Spleen (tissue), 11 donors: Measurements from ENCODE around the gene GSDMA. TPM values are rescaled to one million over a fixed set of nuclear protein-coding genes. Genes with fewer than 3 reads are reported as not detected.

ENCODE experiments used
- DNase-seq: peaks from one replicate; pipeline ENCODE4 v3.0.0-alpha.2; 2020
- H3K27ac ChIP-seq, 8 donors: fragments of 200-600 bp; sonication (generic) in 7 of 8; 1 replicate in 4 of 8; 2 replicates in 4 of 8; pipeline versions ENCODE4 v1.5.0 to v1.8.0; 2016 to 2021; ENCODE audit warnings: inconsistent platforms in 4 of 8, mild to moderate bottlenecking in 4 of 8, moderate library complexity in 1 of 8
- H3K27me3 ChIP-seq, 7 donors: fragments of 200-600 bp; sonication (generic) in 6 of 7; replicated peaks in 1 of 7; 1 replicate in 4 of 7; 2 replicates in 3 of 7; pipeline versions ENCODE4 v1.5.0 to v1.8.0; 2016 to 2021; ENCODE audit warnings: inconsistent platforms in 3 of 7, mild to moderate bottlenecking in 1 of 7
- H3K36me3 ChIP-seq, 6 donors: fragments of 200-600 bp; sonication (generic) in 5 of 6; 1 replicate in 4 of 6; 2 replicates in 2 of 6; pipeline versions ENCODE4 v1.5.0 to v1.8.0; 2016 to 2021; ENCODE audit warnings: inconsistent platforms in 2 of 6
- H3K4me1 ChIP-seq, 6 donors: fragments of 200-600 bp; sonication (generic) in 5 of 6; 1 replicate in 3 of 6; 2 replicates in 3 of 6; pipeline versions ENCODE4 v1.5.0 to v1.8.0; 2016 to 2021; ENCODE audit warnings: inconsistent platforms in 3 of 6
- H3K4me3 ChIP-seq, 8 donors: fragments of 200-600 bp; sonication (generic) in 7 of 8; 1 replicate in 4 of 8; 2 replicates in 4 of 8; pipeline versions ENCODE4 v1.5.0 to v1.8.0; 2016 to 2021; ENCODE audit warnings: inconsistent platforms in 4 of 8, mild to moderate bottlenecking in 4 of 8, moderate library complexity in 2 of 8
- H3K9me3 ChIP-seq, 8 donors: fragments of 200-600 bp; sonication (generic) in 7 of 8; 1 replicate in 4 of 8; 2 replicates in 4 of 8; pipeline versions ENCODE4 v1.5.0 to v1.8.0; 2016 to 2021; ENCODE audit warnings: inconsistent platforms in 4 of 8
- POLR2A ChIP-seq, 3 donors: fragments of 450-650 bp; IDR thresholded peaks; one replicate each; pipeline ENCODE4 v1.5.1; 2017; ENCODE audit warnings: antibody characterized with exemption in 3 of 3, mild to moderate bottlenecking in 1 of 3
- POLR2AphosphoS5 ChIP-seq, 3 donors: sonication (generic); formaldehyde crosslinking; IDR thresholded peaks; one replicate each; pipeline ENCODE4 v1.5.1; 2017; ENCODE audit warnings: antibody characterized with exemption in 3 of 3
- WGBS, 5 donors: extraction: QIAGEN DNeasy Blood & Tissue Kit in 3 of 5; methylation state at CpG; one replicate each; pipeline versions ENCODE4 v1.1.5 to v1.1.7; 2013 to 2018; 5-methylcytosine and 5-hydroxymethylcytosine counted together
- intact Hi-C: fragments of 100-400 bp; cut with DNase I; formaldehyde crosslinking; loops from one replicate; pipeline ENCODE4 v1.15.0; 2023; ENCODE audit warnings: low total_unique reads
- polyA plus RNA-seq, 3 donors: library from polyadenylated mRNA; stranded (reverse); fragments of 200-250 nt; gene quantifications; one replicate each; pipeline ENCODE4 v1.2.1, GENCODE V29; 2013
- total RNA-seq, 7 donors: library from RNA; depleted of rRNA in 3 of 7; stranded (reverse); fragments of >200 nt in 3 of 7; fragmentation: NEBNext Ultra II Directional in 4 of 7; extraction: Animal tissue kit (Norgen Biotek cat#: 25700) in 4 of 7; gene quantifications; one replicate each; pipeline versions ENCODE4 v1.1.0 to v1.2.1, GENCODE V29; 2016 to 2021
- TF ChIP-seq, protein P1 (sequence below), 11 experiments: fragments of 200-600 bp in 7 of 11; fragments of 450-650 bp in 4 of 11; sonication (generic) in 4 of 11; IDR thresholded peaks in 8 of 11; conservative IDR thresholded peaks in 3 of 11; 1 replicate in 7 of 11; 2 replicates in 4 of 11; pipeline versions ENCODE4 v1.4.0 to v1.8.0; 2016 to 2021; ENCODE audit warnings: antibody characterized with exemption in 11 of 11, inconsistent platforms in 4 of 11, mild to moderate bottlenecking in 1 of 11
- donor health status: healthy with polysubstance abuse.
- donor health status: DM: no; HTN: no; CAD: no; lungs with moderate emphysema.
- donor health status: DM: no; HTN: no; CAD: no.
- donor health status: Bipolar disorder and iron deficiency.
- donor health status: healthy.
- donor health status: DM: no; HTN: no; CAD: no.
- donor health status: DM: yes; HTN: yes; CAD: no.

The GSDMA gene
- total and polyA plus RNA-seq, 10 donors: 0.07 to 1.2 (median 0.41) TPM; not detected in 3

DNA sequence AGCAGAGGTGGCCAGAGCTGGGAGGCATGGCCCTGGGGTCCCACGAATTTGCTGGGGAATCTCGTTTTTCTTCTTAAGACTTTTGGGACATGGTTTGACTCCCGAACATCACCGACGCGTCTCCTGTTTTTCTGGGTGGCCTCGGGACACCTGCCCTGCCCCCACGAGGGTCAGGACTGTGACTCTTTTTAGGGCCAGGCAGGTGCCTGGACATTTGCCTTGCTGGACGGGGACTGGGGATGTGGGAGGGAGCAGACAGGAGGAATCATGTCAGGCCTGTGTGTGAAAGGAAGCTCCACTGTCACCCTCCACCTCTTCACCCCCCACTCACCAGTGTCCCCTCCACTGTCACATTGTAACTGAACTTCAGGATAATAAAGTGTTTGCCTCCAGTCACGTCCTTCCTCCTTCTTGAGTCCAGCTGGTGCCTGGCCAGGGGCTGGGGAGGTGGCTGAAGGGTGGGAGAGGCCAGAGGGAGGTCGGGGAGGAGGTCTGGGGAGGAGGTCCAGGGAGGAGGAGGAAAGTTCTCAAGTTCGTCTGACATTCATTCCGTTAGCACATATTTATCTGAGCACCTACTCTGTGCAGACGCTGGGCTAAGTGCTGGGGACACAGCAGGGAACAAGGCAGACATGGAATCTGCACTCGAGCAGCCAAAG lies 54.7 kb downstream of the GSDMA start:
- Histone ChIP-seq H3K9me3 (no peaks in the 10 kb centered on the region), H3K4me3 (no peak overlapping the region), H3K4me1 (peaks cover 14 to 94% (median 63%) of the 10 kb centered on the region in 6 donors), H3K27ac (peak overlapping the region in 4 of 8 donors; percentile 10 to 73 (median 37)), H3K27me3 (peaks cover 0 to 3% (median 0%) of the 10 kb centered on the region in 7 donors), H3K36me3 (peaks cover 0 to 50% (median 30%) of the 10 kb centered on the region in 6 donors)
- intact Hi-C loops: no loop called here
- TF ChIP-seq POLR2AphosphoS5 (IDR thresholded peaks at IDR 0.05) (no peak), POLR2A (IDR thresholded peaks at IDR 0.05) (no peak)
- TF ChIP-seq, protein P1, sequence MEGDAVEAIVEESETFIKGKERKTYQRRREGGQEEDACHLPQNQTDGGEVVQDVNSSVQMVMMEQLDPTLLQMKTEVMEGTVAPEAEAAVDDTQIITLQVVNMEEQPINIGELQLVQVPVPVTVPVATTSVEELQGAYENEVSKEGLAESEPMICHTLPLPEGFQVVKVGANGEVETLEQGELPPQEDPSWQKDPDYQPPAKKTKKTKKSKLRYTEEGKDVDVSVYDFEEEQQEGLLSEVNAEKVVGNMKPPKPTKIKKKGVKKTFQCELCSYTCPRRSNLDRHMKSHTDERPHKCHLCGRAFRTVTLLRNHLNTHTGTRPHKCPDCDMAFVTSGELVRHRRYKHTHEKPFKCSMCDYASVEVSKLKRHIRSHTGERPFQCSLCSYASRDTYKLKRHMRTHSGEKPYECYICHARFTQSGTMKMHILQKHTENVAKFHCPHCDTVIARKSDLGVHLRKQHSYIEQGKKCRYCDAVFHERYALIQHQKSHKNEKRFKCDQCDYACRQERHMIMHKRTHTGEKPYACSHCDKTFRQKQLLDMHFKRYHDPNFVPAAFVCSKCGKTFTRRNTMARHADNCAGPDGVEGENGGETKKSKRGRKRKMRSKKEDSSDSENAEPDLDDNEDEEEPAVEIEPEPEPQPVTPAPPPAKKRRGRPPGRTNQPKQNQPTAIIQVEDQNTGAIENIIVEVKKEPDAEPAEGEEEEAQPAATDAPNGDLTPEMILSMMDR (IDR thresholded peaks at IDR 0.05 in 8 of 11, conservative IDR thresholded peaks at IDR 0.05 in 3 of 11): no peak
- 57 to 68% (median 63%) methylated on average over 14 to 15 of the region's 15 CpGs for WGBS, 5 donors
- DNase-seq: no peak

DNA sequence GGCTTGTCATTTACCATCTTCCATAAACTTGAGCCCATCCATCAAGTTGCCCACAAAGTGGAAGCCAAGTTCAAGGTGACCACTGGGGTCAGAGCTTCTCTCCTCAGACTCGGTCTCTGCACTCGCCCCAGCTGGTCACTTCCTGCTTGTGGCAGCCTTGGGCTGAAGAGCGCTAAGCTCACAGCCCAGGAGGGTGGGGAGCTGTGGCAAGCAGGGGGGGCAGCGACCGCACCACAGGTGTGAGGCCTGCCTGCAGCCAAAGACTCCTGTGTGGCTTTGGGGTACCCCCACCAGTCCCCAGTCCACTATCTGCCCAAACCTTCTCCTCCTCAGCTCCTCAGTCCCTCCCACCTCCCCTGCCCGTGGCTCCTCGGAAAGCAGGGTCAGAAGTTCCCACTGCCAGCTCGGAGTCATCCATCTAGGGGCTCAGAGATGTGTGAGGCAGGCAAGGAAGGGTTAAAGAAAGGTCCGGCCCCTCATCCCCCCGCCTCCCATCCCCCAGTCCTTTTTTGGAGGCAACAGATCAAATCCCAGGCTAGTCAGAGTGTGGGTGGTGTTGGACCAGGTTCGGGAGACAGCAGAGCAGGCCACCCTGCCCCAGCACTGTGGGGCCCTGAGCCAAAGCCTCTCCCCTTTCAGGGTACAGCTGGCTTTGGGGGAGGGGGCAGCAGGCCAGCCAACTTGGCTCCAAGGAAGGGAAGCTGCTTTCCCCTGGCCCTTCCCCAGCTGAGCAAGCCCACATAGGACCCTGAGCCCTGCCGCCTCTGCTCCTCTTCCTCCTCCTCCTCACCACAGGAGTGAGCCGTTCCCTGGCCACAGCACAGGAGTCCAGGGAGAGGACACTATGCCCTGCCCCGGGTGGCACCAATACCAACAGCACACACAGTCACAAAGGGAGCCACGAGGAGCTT lies 55.7 kb downstream of the GSDMA start:
- Histone ChIP-seq H3K4me3 (no peak overlapping the region), H3K9me3 (no peaks in the 10 kb centered on the region), H3K36me3 (peaks cover 0 to 59% (median 38%) of the 10 kb centered on the region in 6 donors), H3K27me3 (no peaks in the 10 kb centered on the region), H3K4me1 (peaks cover 13 to 100% (median 66%) of the 10 kb centered on the region in 6 donors), H3K27ac (peak overlapping the region in 4 of 8 donors; percentile 7 to 73 (median 37))
- intact Hi-C loops: no loop called here
- peak in 2 of 3 donors; percentile 41 to 47 for TF ChIP-seq POLR2AphosphoS5 (IDR thresholded peaks at IDR 0.05)
- TF ChIP-seq POLR2A (IDR thresholded peaks at IDR 0.05): no peak
- WGBS, 5 donors: 46 to 71% (median 56%) methylated on average over 13 to 15 of the region's 15 CpGs
- no peak for DNase-seq

DNA sequence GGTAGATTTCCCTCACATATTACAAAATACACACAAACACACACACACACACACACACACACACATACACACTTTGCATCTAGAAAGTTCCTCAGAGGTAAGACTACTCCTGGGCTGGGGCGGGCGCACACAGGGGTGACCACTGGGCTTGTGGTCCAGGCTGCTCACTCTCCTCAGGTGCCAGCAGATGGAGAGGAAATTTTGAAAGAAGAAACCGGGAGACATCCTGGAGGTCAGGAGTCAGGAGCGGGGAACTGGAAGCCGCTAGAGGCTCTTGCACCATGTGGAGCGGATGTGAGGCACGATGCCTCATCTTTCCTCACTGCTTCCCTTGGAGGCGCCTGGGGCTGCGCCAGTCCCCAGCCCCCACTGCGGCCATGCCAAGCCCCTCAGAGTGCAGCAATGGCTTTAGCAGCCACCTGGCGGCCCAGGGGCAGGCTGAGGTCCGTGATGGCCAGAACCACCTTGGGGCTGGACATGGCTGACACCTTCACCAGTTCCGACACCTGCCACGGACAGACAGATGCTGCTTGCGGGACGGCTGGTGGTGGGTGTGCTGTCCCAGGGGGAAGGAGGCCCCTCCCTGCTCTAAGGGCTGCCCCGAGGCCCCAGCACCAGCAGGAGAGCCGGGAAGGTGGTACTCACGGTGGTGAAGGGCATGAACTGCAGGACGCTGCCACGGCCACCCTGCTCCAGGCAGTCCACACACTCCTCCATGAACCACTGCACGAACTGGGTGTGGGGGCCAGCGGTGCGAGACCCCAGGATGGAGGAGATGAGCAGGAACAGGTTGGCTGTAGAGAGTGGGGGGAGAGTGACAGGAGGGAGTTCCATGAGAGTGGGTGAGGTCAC lies 56.6 kb downstream of the GSDMA start:
- intact Hi-C loops: no loop called here
- Histone ChIP-seq H3K27ac (peak overlapping the region in 3 of 8 donors; percentile 30 to 74 (median 41)), H3K4me3 (no peak overlapping the region), H3K27me3 (no peaks in the 10 kb centered on the region), H3K9me3 (no peaks in the 10 kb centered on the region), H3K36me3 (peaks cover 0 to 68% (median 38%) of the 10 kb centered on the region in 6 donors), H3K4me1 (peaks cover 11 to 100% (median 59%) of the 10 kb centered on the region in 6 donors)
- TF ChIP-seq POLR2AphosphoS5 (IDR thresholded peaks at IDR 0.05): peak in 1 of 3 donors; percentile 28
- TF ChIP-seq POLR2A (IDR thresholded peaks at IDR 0.05): no peak
- TF ChIP-seq, protein P1 (IDR thresholded peaks at IDR 0.05 in 8 of 11, conservative IDR thresholded peaks at IDR 0.05 in 3 of 11): no peak
- no peak for DNase-seq
- WGBS, 5 donors: 70 to 93% (median 81%) methylated on average over 16 to 24 of the region's 24 CpGs

DNA sequence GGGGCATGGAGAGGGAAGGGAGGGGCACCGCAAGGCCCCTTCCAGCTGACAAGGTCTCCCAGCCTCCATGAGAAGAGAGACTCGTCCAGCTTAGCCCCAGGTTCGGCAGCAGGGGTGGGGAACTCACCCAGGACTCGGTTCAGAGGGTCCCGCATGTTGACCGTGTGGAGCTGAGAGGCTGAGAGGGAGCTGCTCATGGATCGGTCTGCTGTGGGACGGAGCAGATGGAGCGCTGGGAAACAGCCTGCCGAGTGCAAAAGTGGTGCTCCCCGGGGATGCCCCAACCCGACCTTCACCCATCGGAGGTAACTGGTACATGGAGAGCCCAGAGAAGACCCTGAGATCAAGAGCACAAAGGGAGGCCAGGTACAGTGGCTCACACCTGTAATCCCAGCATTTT lies 57.3 kb downstream of the GSDMA start:
- Histone ChIP-seq H3K27me3 (no peaks in the 10 kb centered on the region), H3K27ac (peak overlapping the region in 5 of 8 donors; percentile 58 to 74 (median 72)), H3K9me3 (no peaks in the 10 kb centered on the region), H3K4me1 (peaks cover 11 to 100% (median 55%) of the 10 kb centered on the region in 6 donors), H3K36me3 (peaks cover 0 to 76% (median 44%) of the 10 kb centered on the region in 6 donors), H3K4me3 (no peak overlapping the region)
- intact Hi-C loops: no loop called here
- DNase-seq: no peak
- TF ChIP-seq, protein P1 (IDR thresholded peaks at IDR 0.05 in 8 of 11, conservative IDR thresholded peaks at IDR 0.05 in 3 of 11): no peak
- TF ChIP-seq POLR2A (IDR thresholded peaks at IDR 0.05): no peak
- no peak for TF ChIP-seq POLR2AphosphoS5 (IDR thresholded peaks at IDR 0.05)
- 92 to 96% (median 92%) methylated on average over 13 of the region's 13 CpGs for WGBS, 5 donors
